22Rv1 (cell line): ENCODE data around the gene EPHA10.

Experiments used
- ZFX ChIP-seq: fragments of 450-650 bp; IDR thresholded peaks from 2 replicates; pipeline ENCODE4 v1.6.1; 2017; ENCODE audit warnings: antibody characterized with exemption, borderline replicate concordance
- TF ChIP-seq, protein P1 (sequence below): fragments of 450-650 bp; IDR thresholded peaks from 2 replicates; pipeline ENCODE4 v1.5.1; 2017; ENCODE audit warnings: mild to moderate bottlenecking

GRCh38 chr1:37764414-37764825, 500 bp downstream of the EPHA10 start:
- TF ChIP-seq, protein P1, sequence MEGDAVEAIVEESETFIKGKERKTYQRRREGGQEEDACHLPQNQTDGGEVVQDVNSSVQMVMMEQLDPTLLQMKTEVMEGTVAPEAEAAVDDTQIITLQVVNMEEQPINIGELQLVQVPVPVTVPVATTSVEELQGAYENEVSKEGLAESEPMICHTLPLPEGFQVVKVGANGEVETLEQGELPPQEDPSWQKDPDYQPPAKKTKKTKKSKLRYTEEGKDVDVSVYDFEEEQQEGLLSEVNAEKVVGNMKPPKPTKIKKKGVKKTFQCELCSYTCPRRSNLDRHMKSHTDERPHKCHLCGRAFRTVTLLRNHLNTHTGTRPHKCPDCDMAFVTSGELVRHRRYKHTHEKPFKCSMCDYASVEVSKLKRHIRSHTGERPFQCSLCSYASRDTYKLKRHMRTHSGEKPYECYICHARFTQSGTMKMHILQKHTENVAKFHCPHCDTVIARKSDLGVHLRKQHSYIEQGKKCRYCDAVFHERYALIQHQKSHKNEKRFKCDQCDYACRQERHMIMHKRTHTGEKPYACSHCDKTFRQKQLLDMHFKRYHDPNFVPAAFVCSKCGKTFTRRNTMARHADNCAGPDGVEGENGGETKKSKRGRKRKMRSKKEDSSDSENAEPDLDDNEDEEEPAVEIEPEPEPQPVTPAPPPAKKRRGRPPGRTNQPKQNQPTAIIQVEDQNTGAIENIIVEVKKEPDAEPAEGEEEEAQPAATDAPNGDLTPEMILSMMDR, result no peak
- no peak for TF ChIP-seq ZFX
